Colonic mucosa (tissue), 4 donors: Measurements from ENCODE around the gene LSP1. TPM values are rescaled to one million over a fixed set of nuclear protein-coding genes. Genes with fewer than 3 reads are reported as not detected.
"Not testable (repeated sequence)": the region's sequence is repeated elsewhere in the genome, so short reads cannot be mapped to it uniquely, and the experiment has no call there.

Experiments used
- DNase-seq: peaks from one replicate; pipeline ENCODE4 v3.0.0-alpha.2; 2020
- H3K27ac ChIP-seq: fragments of 200-600 bp; one replicate; pipeline ENCODE4 v1.8.0; 2021
- H3K27me3 ChIP-seq: fragments of 200-600 bp; one replicate; pipeline ENCODE4 v1.8.0; 2021
- H3K36me3 ChIP-seq: fragments of 200-600 bp; one replicate; pipeline ENCODE4 v1.8.0; 2021
- H3K4me1 ChIP-seq: fragments of 200-600 bp; one replicate; pipeline ENCODE4 v1.8.0; 2021; ENCODE audit warnings: mild to moderate bottlenecking
- H3K4me3 ChIP-seq: fragments of 200-600 bp; one replicate; pipeline ENCODE4 v1.8.0; 2021
- H3K9ac ChIP-seq, 2 donors: one replicate each; pipeline ENCODE4 v1.7.0; 2013; ENCODE audit warnings: control low read depth in 2 of 2, low read depth in 2 of 2, low read length in 2 of 2
- H3K9me3 ChIP-seq: fragments of 200-600 bp; one replicate; pipeline ENCODE4 v1.8.0; 2021
- CTCF ChIP-seq: fragments of 200-600 bp; IDR thresholded peaks from one replicate; pipeline ENCODE4 v1.8.0; 2022; ENCODE audit warnings: antibody characterized with exemption, mild to moderate bottlenecking
- intact Hi-C: fragments of 100-400 bp; cut with DNase I; formaldehyde crosslinking; loops from one replicate; pipeline ENCODE4 v1.14.1; 2022
- total RNA-seq, 2 donors: library from RNA; stranded (reverse); fragmentation: NEBNext Ultra II Directional in 1 of 2; extraction: Animal tissue kit (Norgen Biotek cat#: 25700) in 1 of 2; gene quantifications; one replicate each; pipeline ENCODE4 v1.2.1, GENCODE V29; 2021
- donor health status: healthy.
- donor health status: DM: no; HTN: no; CAD: no.
- donor health status: DM: no; HTN: no; CAD: no.

The LSP1 gene
- total RNA-seq, 2 donors from 2014 or later, result 18.9 to 23.0 TPM

- H3K9me3 ChIP-seq, result no peaks in the 10 kb centered on the region
- no peaks in the 10 kb centered on the region for H3K27me3 ChIP-seq
- intact Hi-C loops, result no loop called here
- no peaks in the 10 kb centered on the region for H3K36me3 ChIP-seq
- H3K27ac ChIP-seq, result no peak overlapping the region
- no peak for DNase-seq
- no peak overlapping the region for H3K9ac ChIP-seq
- TF ChIP-seq CTCF, result no peak
- H3K4me3 ChIP-seq, result no peak overlapping the region
- no peaks in the 10 kb centered on the region for H3K4me1 ChIP-seq
These were observed 42.1 kb upstream of the LSP1 start for GRCh38 chr11:1810761-1811160.

- no peaks in the 10 kb centered on the region for H3K27me3 ChIP-seq
These were observed 40.6 kb upstream of the LSP1 start for GRCh38 chr11:1812274-1812673.

DNA sequence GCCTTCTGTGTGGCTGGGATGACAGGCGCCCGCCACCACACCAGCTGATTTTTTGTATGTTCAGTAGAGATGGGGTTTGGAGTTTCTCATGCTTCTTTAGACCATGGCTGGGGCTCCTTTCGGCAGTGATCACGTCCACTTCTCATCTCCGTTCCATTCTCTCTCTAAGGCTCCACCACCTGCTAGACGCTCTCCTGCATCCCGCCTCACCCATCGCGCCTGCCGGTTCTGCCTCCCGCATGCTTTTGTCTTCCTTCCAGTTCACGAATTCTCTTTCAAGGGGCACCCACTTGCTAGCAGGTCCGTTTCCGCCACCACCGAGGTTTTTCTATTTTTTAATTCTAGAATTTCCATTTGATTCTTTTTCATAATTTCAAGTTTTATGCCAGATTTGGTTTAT is 40.1 kb upstream of the LSP1 start:
- Histone ChIP-seq H3K27ac (no peak overlapping the region), H3K9me3 (no peaks in the 10 kb centered on the region), H3K27me3 (no peaks in the 10 kb centered on the region), H3K9ac (no peak overlapping the region), H3K36me3 (no peaks in the 10 kb centered on the region), H3K4me3 (no peak overlapping the region), H3K4me1 (no peaks in the 10 kb centered on the region)
- intact Hi-C loops, result no loop called here
- no peak for TF ChIP-seq CTCF
- DNase-seq, result no peak

More at GRCh38 chr11:1812274-1812673, 40.6 kb upstream of the LSP1 start:
- intact Hi-C loops, result no loop called here
- Histone ChIP-seq H3K27ac (no peak overlapping the region), H3K9ac (no peak overlapping the region), H3K9me3 (no peaks in the 10 kb centered on the region), H3K36me3 (no peaks in the 10 kb centered on the region), H3K4me3 (no peak overlapping the region), H3K4me1 (no peaks in the 10 kb centered on the region)
- no peak for TF ChIP-seq CTCF
- DNase-seq, result no peak

DNA sequence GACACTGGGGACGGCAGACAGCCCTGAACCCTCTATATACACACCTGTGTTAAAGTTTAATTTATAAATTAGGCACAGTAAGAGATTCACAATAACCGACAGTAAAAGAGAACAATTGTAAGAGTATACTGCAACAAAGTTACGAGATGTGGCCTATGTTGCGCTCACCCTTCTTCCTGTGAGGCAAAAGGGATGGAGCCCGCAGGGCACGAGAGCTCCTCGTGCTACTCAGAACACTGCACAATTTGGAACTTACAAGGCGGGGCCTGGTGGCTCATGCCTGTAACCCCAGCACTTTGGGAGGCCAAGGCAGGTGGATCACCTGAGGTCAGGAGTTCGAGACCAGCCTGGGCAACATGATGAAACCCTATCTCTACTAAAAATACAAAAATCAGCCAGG is 39.5 kb upstream of the LSP1 start:
- H3K36me3 ChIP-seq, DNase-seq, H3K9me3 ChIP-seq: not testable (repeated sequence)

DNA sequence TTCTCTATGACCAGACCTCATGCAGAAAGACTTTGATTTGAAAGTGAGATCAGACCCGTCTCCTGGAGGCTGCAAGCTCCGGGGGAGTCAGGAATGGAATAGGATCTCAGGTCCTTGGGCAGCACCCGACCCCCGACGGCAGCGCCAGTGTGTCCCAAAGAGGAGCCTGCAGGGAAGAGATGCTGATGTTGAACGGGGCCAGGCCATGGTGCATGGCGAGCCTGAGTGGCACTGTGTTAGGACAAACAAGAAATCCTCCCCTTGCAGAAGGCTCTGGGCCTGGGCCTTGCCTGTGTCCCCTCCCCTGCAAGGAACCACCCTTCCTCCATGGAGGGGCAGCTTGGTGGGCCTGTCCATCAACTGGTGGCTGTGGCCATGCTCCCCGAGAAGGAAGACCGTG is 38.2 kb upstream of the LSP1 start:
- H3K27ac ChIP-seq, result no peak overlapping the region
- DNase-seq, result no peak
- intact Hi-C loops, result no loop called here
- no peaks in the 10 kb centered on the region for H3K4me1 ChIP-seq
- H3K27me3 ChIP-seq, result no peaks in the 10 kb centered on the region
- no peak overlapping the region for H3K4me3 ChIP-seq
- H3K36me3 ChIP-seq, result no peaks in the 10 kb centered on the region
- no peak for TF ChIP-seq CTCF
- H3K9ac ChIP-seq, result no peak overlapping the region
- H3K9me3 ChIP-seq, result no peaks in the 10 kb centered on the region

More for the DNA sequence above, 39.5 kb upstream of the LSP1 start:
- H3K4me3 ChIP-seq, intact Hi-C loops, H3K27ac ChIP-seq, H3K4me1 ChIP-seq, H3K27me3 ChIP-seq, H3K9ac ChIP-seq: not testable (repeated sequence)

GRCh38 chr11:1815311-1815710 is 37.6 kb upstream of the LSP1 start:
- intact Hi-C loops, result no loop called here
- TF ChIP-seq CTCF, result no peak
- Histone ChIP-seq H3K4me1 (no peaks in the 10 kb centered on the region), H3K9ac (no peak overlapping the region), H3K9me3 (no peaks in the 10 kb centered on the region), H3K27ac (no peak overlapping the region), H3K36me3 (no peaks in the 10 kb centered on the region), H3K27me3 (no peaks in the 10 kb centered on the region), H3K4me3 (no peak overlapping the region)
- no peak for DNase-seq
